Gastrocnemius medialis (tissue), 4 donors: ENCODE results near the gene ZAP70.

Experiments used
- CTCF ChIP-seq, 5 experiments: fragments of 450-650 bp in 3 of 5; fragments of 200-600 bp in 2 of 5; sonication (generic) in 2 of 5; IDR thresholded peaks in 4 of 5; conservative IDR thresholded peaks in 1 of 5; 1 replicate in 4 of 5; 2 replicates in 1 of 5; pipeline ENCODE4 v1.5.1; 2016 to 2019; ENCODE audit warnings: antibody characterized with exemption in 5 of 5, mild to moderate bottlenecking in 3 of 5, moderate library complexity in 3 of 5
- POLR2A ChIP-seq, 2 donors: fragments of 450-650 bp; IDR thresholded peaks; one replicate each; pipeline ENCODE4 v1.6.1; 2017; ENCODE audit warnings: antibody characterized with exemption in 2 of 2, mild to moderate bottlenecking in 2 of 2, moderate library complexity in 2 of 2

- no peak for TF ChIP-seq CTCF (IDR thresholded peaks at IDR 0.05 in 4 of 5, conservative IDR thresholded peaks at IDR 0.05 in 1 of 5)
- no peak for TF ChIP-seq POLR2A (IDR thresholded peaks at IDR 0.05)
These were observed 7.4 kb downstream of the ZAP70 start for GRCh38 chr2:97720746-97721145.
